Skeletal muscle satellite cell (primary cell): ENCODE measurements around the gene DENND6B.

Experiments used
- H3K27me3 ChIP-seq: 2 replicates; pipeline ENCODE4 v1.7.0; 2013; ENCODE audit warnings: low read length; ENCODE audit not compliant: control insufficient read depth, insufficient read depth
- H3K36me3 ChIP-seq: 2 replicates; pipeline ENCODE4 v1.7.0; 2013; ENCODE audit warnings: mild to moderate bottlenecking, control low read depth, low read length; ENCODE audit not compliant: insufficient read depth
- H3K4me1 ChIP-seq: 2 replicates; pipeline ENCODE4 v1.7.0; 2013; ENCODE audit warnings: low read length; ENCODE audit not compliant: control insufficient read depth, insufficient read depth
- H3K4me2 ChIP-seq: 2 replicates; pipeline ENCODE4 v1.7.0; 2013; ENCODE audit warnings: mild to moderate bottlenecking, low read length
- H3K4me3 ChIP-seq: 2 replicates; pipeline ENCODE4 v1.7.0; 2013; ENCODE audit warnings: low read length
- H3K9ac ChIP-seq: 2 replicates; pipeline ENCODE4 v1.7.0; 2013; ENCODE audit warnings: mild to moderate bottlenecking, low read depth, low read length, moderate library complexity
- H3K9me3 ChIP-seq: replicated peaks from 2 replicates; pipeline ENCODE4 v1.7.0; 2013; ENCODE audit warnings: mild to moderate bottlenecking, control low read depth, low read length

Gene DENND6B

DNA sequence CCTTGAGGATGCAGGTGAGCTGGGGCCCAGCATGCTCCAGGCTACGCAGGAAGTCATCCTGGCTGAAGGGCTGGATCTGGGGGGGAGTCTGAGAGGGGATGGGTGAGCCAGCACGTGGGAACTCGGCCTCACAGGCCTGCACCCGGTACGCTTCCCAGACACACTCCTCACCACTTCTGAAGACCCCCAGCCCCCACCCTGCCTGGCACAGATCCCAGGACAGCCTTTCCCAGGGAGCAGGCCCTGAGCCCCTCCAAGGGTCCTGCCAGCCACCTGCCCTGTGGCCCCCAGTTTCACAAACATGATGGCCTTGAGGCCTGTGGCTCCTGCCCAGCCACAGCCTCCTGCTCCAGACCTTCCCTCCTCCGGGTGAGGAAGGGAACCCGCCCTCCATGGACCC is 13.8 kb downstream of the DENND6B start:
- H3K9me3 ChIP-seq = no peaks in the 10 kb centered on the region
- H3K9ac ChIP-seq = no peak overlapping the region
- H3K4me1 ChIP-seq = peaks cover 15% of the 10 kb centered on the region
- H3K4me2 ChIP-seq = no peak overlapping the region
- no peak overlapping the region for H3K4me3 ChIP-seq
- no peaks in the 10 kb centered on the region for H3K27me3 ChIP-seq
- H3K36me3 ChIP-seq = no peaks in the 10 kb centered on the region

DNA sequence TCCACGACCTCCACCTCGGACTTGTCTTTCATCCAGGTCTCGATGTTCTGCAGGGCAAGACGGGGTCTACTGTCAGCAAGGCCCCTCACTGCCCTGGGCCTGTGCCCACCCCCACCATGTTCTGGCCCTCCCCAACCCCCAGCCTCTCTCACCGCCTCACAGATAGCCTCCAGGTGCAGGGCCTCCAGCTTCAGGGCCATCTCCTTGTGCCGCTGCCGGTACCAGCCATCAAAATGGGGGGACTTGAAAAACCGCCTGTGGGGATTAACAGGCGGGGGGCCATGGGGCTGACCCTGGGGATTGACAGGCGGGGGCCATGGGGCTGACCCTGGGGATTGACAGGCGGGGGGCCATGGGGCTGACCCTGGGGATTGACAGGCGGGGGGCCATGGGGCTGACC is 14.4 kb downstream of the DENND6B start:
- no peaks in the 10 kb centered on the region for H3K9me3 ChIP-seq

DNA sequence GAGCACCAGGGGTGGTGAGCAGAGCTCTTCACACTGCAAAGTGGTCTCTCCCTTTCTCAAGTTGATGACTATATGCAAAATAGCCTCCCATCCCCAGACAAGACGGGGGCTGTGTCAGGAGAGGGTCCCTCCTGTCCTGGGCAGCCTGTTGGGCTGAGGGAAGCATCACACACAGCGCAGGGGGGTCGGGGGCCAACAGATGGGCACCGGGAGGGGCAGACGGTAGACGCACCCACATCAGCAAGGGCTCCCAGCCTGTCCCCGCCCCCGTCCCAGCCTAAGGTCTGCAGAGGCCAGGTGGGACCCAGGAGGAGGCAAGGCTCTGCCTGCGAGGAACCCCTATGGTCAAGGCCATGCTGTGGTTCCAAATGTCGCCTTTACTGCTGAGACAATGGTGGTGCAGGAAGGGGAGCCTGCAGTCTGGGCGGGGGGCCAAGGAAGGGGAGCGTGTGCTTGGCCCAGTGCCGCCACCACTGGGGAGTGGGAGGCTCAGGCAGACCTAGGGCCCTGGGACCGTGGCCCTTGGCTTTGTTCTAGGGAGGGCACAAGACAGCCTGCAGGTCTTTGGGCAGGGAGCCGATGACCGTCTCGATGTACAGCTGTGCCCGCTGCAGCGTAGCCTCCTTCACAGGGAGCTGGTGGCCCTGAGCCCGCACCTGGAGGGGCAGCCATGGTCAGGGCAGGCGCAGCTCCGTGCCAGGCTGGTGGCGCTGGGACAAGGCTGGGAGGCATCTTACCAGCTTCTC is 15.0 kb downstream of the DENND6B start:
- Histone ChIP-seq H3K4me2 (no peak overlapping the region), H3K9me3 (no peaks in the 10 kb centered on the region), H3K9ac (no peak overlapping the region), H3K36me3 (peaks cover 3% of the 10 kb centered on the region), H3K4me1 (peaks cover 19% of the 10 kb centered on the region), H3K27me3 (no peaks in the 10 kb centered on the region), H3K4me3 (no peak overlapping the region)

More for the DNA sequence above, 14.4 kb downstream of the DENND6B start:
- Histone ChIP-seq H3K4me2 (no peak overlapping the region), H3K36me3 (no peaks in the 10 kb centered on the region), H3K9ac (no peak overlapping the region), H3K4me1 (peaks cover 19% of the 10 kb centered on the region), H3K27me3 (no peaks in the 10 kb centered on the region), H3K4me3 (no peak overlapping the region)

DNA sequence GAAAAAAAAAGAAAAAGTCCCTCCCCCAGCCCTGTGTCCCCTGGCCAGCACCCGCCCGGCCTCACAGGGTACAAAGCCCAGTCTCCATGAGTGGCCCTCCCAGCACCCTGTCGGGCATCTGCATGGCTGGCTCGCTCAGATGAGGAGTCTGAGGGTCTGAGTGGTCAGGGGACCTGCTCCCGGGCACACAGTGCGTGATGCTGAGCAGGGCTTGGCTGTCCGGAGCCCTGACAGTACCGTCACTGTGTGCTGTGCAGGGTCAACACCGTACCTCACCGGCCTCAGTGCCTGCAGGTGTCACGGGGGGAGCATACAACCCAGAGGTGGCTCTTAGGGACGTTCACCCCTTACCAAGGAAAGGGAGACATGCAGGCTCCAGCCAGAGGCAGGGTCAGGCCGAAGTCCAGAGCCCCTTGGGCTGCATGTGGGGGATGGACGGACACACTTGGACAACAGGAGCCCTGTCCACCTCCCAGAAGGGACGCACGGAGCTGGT is 15.8 kb downstream of the DENND6B start:
- Histone ChIP-seq H3K9me3 (no peaks in the 10 kb centered on the region), H3K36me3 (peaks cover 5% of the 10 kb centered on the region), H3K27me3 (no peaks in the 10 kb centered on the region), H3K4me1 (peaks cover 19% of the 10 kb centered on the region), H3K4me2 (no peak overlapping the region), H3K9ac (no peak overlapping the region), H3K4me3 (no peak overlapping the region)

DNA sequence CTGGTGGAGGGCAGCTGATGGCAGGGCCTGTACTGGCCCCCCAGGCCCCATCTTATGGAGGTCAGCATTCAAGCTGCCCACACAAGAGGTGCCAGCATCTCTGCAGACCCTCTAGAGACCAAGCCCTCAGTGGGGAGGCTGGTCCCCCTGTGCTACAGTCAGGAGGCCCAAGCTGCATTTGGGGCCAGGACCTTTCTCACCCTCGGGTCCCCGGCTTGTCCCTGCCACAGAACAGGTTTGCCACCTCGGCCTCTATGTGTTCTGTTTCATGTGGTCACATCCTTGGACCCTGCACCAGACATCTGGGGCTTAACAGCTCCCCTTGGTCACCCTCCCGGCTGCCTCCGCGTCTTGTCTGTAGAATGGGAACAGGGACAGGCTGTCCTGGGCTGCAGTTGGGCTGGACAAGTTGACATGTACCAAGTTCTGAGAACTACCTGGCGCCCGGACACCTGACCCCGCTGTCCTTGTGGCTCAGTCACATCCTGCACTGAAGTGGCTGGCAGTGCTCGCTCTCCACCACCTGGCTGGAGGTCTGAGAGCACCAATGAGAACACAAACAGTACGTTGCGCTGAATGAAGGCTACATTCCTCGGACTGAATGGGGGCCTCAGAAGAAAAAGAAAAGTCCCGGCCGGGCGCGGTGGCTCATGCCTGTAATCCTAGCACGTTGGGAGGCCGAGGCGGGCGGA is 16.6 kb downstream of the DENND6B start:
- peaks cover 23% of the 10 kb centered on the region for H3K4me1 ChIP-seq
- H3K9me3 ChIP-seq = no peaks in the 10 kb centered on the region
- H3K4me2 ChIP-seq = no peak overlapping the region
- no peak overlapping the region for H3K9ac ChIP-seq
- peaks cover 5% of the 10 kb centered on the region for H3K36me3 ChIP-seq
- no peaks in the 10 kb centered on the region for H3K27me3 ChIP-seq
- no peak overlapping the region for H3K4me3 ChIP-seq

DNA sequence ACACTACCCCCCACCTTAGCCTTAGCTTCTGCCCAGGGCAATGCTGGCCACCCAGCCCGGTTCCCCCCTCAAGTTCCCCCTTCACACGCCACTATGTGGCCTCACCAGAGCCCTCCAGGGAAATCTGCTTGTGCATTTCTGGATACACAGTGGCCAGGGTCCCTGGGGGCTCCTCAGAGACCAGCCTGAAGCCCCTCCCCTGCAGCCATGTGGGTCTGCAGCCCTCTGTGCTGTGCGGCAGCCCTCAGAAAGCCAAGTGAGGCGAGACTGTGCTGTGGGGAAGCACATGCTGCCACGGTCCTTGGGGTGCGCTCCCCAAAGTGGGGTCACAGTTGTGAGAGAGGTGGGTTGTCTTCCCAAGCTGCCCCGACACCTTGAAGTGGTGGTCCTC is 17.2 kb downstream of the DENND6B start:
- Histone ChIP-seq H3K9ac (peak overlapping the region; percentile 52), H3K36me3 (peaks cover 5% of the 10 kb centered on the region), H3K27me3 (no peaks in the 10 kb centered on the region), H3K4me3 (no peak overlapping the region), H3K9me3 (no peaks in the 10 kb centered on the region), H3K4me1 (peaks cover 29% of the 10 kb centered on the region), H3K4me2 (no peak overlapping the region)

DNA sequence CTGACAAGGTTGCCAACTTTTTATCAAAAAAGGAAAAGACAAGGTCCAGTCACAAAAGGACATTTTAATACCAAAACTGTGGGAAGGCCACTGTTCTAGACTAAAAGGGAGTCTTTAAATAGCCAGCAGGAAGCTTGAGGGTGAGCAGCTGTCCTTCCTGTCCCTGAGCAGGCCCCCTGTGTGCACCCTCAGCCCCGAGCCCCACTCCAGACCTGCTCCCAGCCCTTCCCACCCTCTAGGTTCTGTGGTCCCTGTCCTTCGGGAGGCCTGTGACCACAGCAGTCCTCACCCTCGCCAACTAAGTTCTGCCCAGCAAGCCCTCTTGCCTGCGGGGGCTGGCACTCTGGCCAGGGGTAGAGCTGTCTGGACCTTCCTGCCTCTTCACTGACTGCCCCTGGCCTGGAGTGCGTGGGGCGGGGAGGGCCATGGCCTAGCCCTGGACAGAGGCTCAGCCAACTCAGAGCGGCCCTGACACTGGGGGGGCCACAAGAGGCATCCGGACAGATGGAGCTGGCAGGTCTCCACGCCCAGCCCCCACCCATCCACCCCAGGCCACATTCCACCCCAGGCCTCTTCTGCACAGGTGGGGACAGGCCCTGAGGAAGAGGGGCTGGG is 17.7 kb downstream of the DENND6B start:
- Histone ChIP-seq H3K4me1 (peaks cover 34% of the 10 kb centered on the region), H3K9me3 (no peaks in the 10 kb centered on the region), H3K27me3 (no peaks in the 10 kb centered on the region), H3K4me2 (peak overlapping the region; percentile 69), H3K4me3 (no peak overlapping the region), H3K36me3 (peaks cover 5% of the 10 kb centered on the region), H3K9ac (peak overlapping the region; percentile 52)

DNA sequence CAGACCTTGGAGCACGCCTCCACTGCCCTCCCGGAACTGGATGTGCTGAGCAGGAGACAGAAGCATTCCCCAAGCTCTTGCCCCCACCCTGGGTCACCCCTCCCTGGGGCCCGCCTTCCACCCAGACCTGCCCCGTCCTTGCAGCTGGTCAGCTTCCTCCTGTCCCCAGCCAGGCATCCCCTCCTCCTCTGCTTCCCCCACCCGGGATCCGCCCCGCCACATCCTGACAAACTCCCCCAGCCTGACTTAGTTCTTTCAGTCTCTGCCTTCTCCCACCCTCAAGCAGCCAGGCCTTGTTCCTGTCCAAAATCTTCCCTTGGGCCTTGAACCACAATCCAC is 18.2 kb downstream of the DENND6B start:
- peaks cover 40% of the 10 kb centered on the region for H3K4me1 ChIP-seq
- H3K4me2 ChIP-seq = peak overlapping the region; percentile 69
- H3K9ac ChIP-seq = peak overlapping the region; percentile 52
- peak overlapping the region; percentile 29 for H3K4me3 ChIP-seq
- H3K36me3 ChIP-seq = peaks cover 5% of the 10 kb centered on the region
- H3K9me3 ChIP-seq = no peaks in the 10 kb centered on the region
- no peaks in the 10 kb centered on the region for H3K27me3 ChIP-seq

DNA sequence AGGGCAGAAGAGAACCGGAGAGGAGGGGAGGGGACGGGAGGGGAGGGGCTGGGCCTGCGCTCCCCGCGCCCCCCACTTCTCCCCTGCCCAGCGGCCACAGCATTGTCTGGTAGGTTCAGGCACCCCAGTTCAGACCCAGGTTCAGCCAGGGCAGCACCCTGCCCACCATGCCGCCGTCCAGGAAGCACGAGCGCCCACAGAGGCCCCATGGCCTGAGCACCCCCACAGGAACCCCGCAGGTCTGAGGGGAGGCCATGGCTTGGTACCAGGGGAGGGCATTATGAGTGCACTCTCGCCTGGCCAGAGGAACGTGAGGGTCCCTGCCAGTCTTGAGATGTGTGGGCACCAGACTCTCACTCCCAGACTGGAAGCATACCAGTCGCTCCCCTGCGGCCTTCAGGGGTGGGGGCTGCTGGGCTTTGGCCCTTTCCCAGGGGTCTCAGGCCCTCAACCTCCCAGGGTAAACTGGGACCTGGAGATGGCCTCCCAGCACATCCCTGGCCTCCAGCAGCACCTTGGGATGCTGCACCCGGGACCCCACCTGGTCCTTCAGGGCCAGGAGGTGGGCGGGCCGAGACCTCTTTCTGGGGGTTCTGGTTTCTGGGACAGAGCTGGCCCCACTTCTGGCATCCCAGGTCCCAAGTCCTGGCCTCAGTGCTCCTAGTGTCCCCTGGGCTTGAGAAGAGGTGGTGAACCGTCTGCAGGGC is 18.8 kb downstream of the DENND6B start:
- Histone ChIP-seq H3K27me3 (no peaks in the 10 kb centered on the region), H3K4me1 (peaks cover 45% of the 10 kb centered on the region), H3K4me3 (peak overlapping the region; percentile 29), H3K36me3 (peaks cover 5% of the 10 kb centered on the region), H3K9me3 (no peaks in the 10 kb centered on the region), H3K9ac (peak overlapping the region; percentile 52), H3K4me2 (peak overlapping the region; percentile 69)

DNA sequence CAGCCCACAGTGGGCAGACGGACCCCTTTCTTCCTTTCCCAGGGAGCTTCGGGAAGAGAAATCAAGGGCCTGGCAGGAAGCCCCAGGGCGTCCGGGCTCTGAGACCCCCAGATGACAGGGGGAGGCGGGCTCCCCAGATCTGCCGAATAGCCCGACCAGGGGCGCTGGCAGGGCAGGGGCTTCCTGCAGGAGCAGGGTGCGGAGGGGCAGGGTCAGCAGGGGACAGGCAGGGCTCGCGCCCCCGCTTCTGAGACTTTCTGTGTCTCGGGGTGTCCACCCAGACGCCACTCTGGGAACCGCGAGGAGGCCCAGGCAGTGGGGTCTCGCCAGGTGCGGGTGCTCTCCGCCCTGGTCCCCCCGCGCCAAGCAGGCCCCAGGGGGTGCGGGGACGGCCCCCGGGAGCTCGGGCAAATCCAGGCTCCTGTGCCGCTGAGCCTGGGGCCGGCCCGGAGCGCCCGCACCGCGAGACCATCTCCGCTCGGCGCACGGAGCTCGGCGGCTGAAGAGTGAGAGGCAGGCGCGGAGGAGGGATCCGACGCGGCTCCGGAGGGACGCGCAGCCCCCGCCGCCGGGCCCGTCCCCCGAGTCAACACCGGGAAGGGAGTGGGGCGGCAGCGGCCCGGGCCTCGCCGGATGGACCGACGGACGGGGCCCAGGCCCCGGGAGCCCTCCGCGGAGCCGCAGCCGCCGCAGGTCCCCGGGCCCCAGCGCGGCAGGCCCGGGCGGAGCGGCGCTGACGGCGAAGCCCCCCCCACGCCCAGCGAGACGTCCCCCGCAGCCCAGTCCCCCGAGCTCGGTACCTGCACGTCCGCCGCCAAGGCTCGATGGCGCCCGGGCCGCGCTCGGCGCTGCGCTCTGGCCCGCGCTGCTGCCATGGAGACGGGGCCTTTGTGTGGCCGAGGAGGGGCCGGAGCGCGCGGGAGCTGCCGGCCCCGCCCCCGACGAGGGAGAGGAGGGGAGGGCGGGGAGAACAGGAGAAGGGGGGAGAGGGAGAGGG is 19.8 kb downstream of the DENND6B start, which contains the start of gene PLXNB2:
TSS of gene PLXNB2 (minus strand) at position 894 of the 997 bp plus-strand sequence. CDS start 17,062 bp downstream, outside the sequence.
- Histone ChIP-seq H3K27me3 (no peaks in the 10 kb centered on the region), H3K36me3 (peaks cover 5% of the 10 kb centered on the region), H3K9me3 (no peaks in the 10 kb centered on the region), H3K9ac (peak within 1 kb of the TSS; percentile 97), H3K4me1 (peaks cover 55% of the 10 kb centered on the region), H3K4me2 (peak within 1 kb of the TSS; percentile 97), H3K4me3 (peak within 1 kb of the TSS; percentile 84)
